H1 (cell line): Measurements from ENCODE around the gene TSFM.

Experiments used
- BACH1 ChIP-seq: IDR thresholded peaks from 2 replicates; pipeline ENCODE4 v1.6.1; 2012; ENCODE audit warnings: low read length, improper control_type of control experiment
- BRCA1 ChIP-seq: IDR thresholded peaks from 2 replicates; pipeline ENCODE4 v1.6.1; 2012; ENCODE audit warnings: low read depth, low read length, improper control_type of control experiment
- CHD7 ChIP-seq: fragments of 300-600 bp; sonication (generic); IDR thresholded peaks from 2 replicates; pipeline ENCODE4 v1.7.1; 2012; ENCODE audit warnings: low read length, moderate library complexity, mild to moderate bottlenecking, inconsistent platforms; ENCODE audit not compliant: insufficient replicate concordance
- CTCF ChIP-seq, 3 experiments: IDR thresholded peaks; 1 replicate in 2 of 3; 2 replicates in 1 of 3; pipeline versions ENCODE4 v1.5.1 to v1.6.1; 2011; ENCODE audit warnings: low read length in 3 of 3, mild to moderate bottlenecking in 3 of 3, inconsistent platforms in 2 of 3, low read depth in 1 of 3, moderate library complexity in 1 of 3; ENCODE audit not compliant: insufficient read depth in 1 of 3; ENCODE audit errors: control extremely low read depth in 1 of 3
- EZH2 ChIP-seq: fragments of 200-600 bp; sonication (generic); IDR thresholded peaks from 2 replicates; pipeline ENCODE4 v1.7.1; 2012; ENCODE audit warnings: low read depth, mild to moderate bottlenecking, moderate library complexity, low read length, inconsistent platforms; ENCODE audit not compliant: severe bottlenecking
- JUN ChIP-seq: IDR thresholded peaks from 2 replicates; pipeline ENCODE4 v1.6.1; 2011; ENCODE audit warnings: low read depth, mild to moderate bottlenecking, improper control_type of control experiment, low read length
- RAD21 ChIP-seq, 2 experiments: IDR thresholded peaks in 1 of 2; conservative IDR thresholded peaks in 1 of 2; 2 replicates each; pipeline ENCODE4 v1.6.1; 2011; ENCODE audit warnings: low read depth in 2 of 2, low read length in 2 of 2, improper control_type of control experiment in 1 of 2, inconsistent platforms in 1 of 2, mild to moderate bottlenecking in 1 of 2, moderate library complexity in 1 of 2
- SUZ12 ChIP-seq: fragments of 200-600 bp; sonication (generic); IDR thresholded peaks from 2 replicates; pipeline ENCODE4 v1.6.1; 2012; ENCODE audit warnings: mild to moderate bottlenecking, inconsistent platforms, low read length, moderate library complexity, mixed read lengths
- TBP ChIP-seq: IDR thresholded peaks from 2 replicates; pipeline ENCODE4 v1.6.1; 2011; ENCODE audit warnings: low read depth, low read length, improper control_type of control experiment
- YY1 ChIP-seq: IDR thresholded peaks from 2 replicates; pipeline ENCODE4 v1.6.1; 2011; ENCODE audit warnings: low read depth, mild to moderate bottlenecking, low read length

- TF ChIP-seq CTCF (IDR thresholded peaks at IDR 0.05; ENCODE audit: control extremely low read depth in 1 of 3, insufficient read depth in 1 of 3, low read depth in 1 of 3, low read length in 3 of 3): no peak
- TF ChIP-seq CHD7: no peak
- TF ChIP-seq BACH1: no peak
- TF ChIP-seq YY1: no peak
- TF ChIP-seq JUN: no peak
- TF ChIP-seq RAD21 (IDR thresholded peaks at IDR 0.05 in 1 of 2, conservative IDR thresholded peaks at IDR 0.05 in 1 of 2; ENCODE audit: low read depth in 2 of 2, low read length in 2 of 2): no peak
- no peak for TF ChIP-seq SUZ12
- TF ChIP-seq TBP: no peak
- no peak for TF ChIP-seq EZH2
- no peak for TF ChIP-seq BRCA1
These were observed 28.7 kb upstream of the TSFM start for GRCh38 chr12:57753756-57754337.
